Osteoblast (primary cell): ENCODE measurements around the gene HGS. TPM values are rescaled to one million over a fixed set of nuclear protein-coding genes. Genes with fewer than 3 reads are reported as not detected.
A peak's percentile ranks its signal among the peaks of the same experiment; 100 is the strongest.

Experiments used
- DNase-seq: peaks from one replicate; pipeline ENCODE4 v3.0.0; 2011; ENCODE audit warnings: low spot score, mixed read lengths; ENCODE audit not compliant: insufficient read length; ENCODE audit errors: missing footprints
- H2AFZ ChIP-seq: 2 replicates; pipeline ENCODE4 v1.6.0; 2011; ENCODE audit warnings: mild to moderate bottlenecking, low read length
- H3K27ac ChIP-seq: 2 replicates; pipeline ENCODE4 v1.5.1; 2011; ENCODE audit warnings: mild to moderate bottlenecking, low read depth, low read length, moderate library complexity
- H3K27me3 ChIP-seq: 2 replicates; pipeline ENCODE4 v1.6.0; 2012; ENCODE audit warnings: mild to moderate bottlenecking, control low read depth, inconsistent platforms, low read length, moderate library complexity; ENCODE audit not compliant: insufficient read depth
- H3K36me3 ChIP-seq: 2 replicates; pipeline ENCODE4 v1.5.1; 2011; ENCODE audit warnings: mild to moderate bottlenecking, low read length, control low read depth, moderate library complexity; ENCODE audit not compliant: insufficient read depth
- H3K4me1 ChIP-seq: 2 replicates; pipeline ENCODE4 v1.5.1; 2011; ENCODE audit warnings: mild to moderate bottlenecking, low read length, control low read depth, moderate library complexity; ENCODE audit not compliant: insufficient read depth
- H3K4me2 ChIP-seq: 2 replicates; pipeline ENCODE4 v1.6.0; 2011; ENCODE audit warnings: mild to moderate bottlenecking, low read length; ENCODE audit not compliant: insufficient read depth
- H3K4me3 ChIP-seq: fragments of 200-600 bp; sonication (generic); 3 replicates; pipeline ENCODE4 v1.5.1; 2012; ENCODE audit warnings: mild to moderate bottlenecking, low read length, inconsistent platforms; ENCODE audit not compliant: insufficient read depth
- H3K79me2 ChIP-seq: 2 replicates; pipeline ENCODE4 v1.6.0; 2012; ENCODE audit warnings: mild to moderate bottlenecking, low read length, control low read depth, inconsistent platforms; ENCODE audit not compliant: insufficient read depth
- H3K9me3 ChIP-seq: 2 replicates; pipeline ENCODE4 v1.5.1; 2011; ENCODE audit warnings: low read depth, low read length, control low read depth
- H4K20me1 ChIP-seq: 2 replicates; pipeline ENCODE4 v1.6.0; 2012; ENCODE audit warnings: mild to moderate bottlenecking, low read length, control low read depth; ENCODE audit not compliant: insufficient read depth
- CTCF ChIP-seq: IDR thresholded peaks from 2 replicates; pipeline ENCODE4 v1.5.1; 2011; ENCODE audit warnings: mild to moderate bottlenecking, low read depth, low read length, moderate library complexity; ENCODE audit errors: extremely low read depth
- total RNA-seq: library from RNA; depleted of rRNA; stranded (reverse); fragments of >200 nt; gene quantifications from 2 replicates; pipeline ENCODE4 v1.2.3, GENCODE V29; 2012

Gene HGS
- total RNA-seq, 1 donor, result 110 TPM

GRCh38 chr17:81652906-81653771 is 30.7 kb upstream of the HGS start:
- H3K4me2 ChIP-seq, result no peak overlapping the region
- peaks cover 4% of the 10 kb centered on the region for H3K9me3 ChIP-seq
- no peaks in the 10 kb centered on the region for H3K79me2 ChIP-seq
- H3K4me1 ChIP-seq, result no peaks in the 10 kb centered on the region
- peak; percentile 81 for DNase-seq
- H4K20me1 ChIP-seq, result no peaks in the 10 kb centered on the region
- no peaks in the 10 kb centered on the region for H3K36me3 ChIP-seq
- no peak for TF ChIP-seq CTCF
- H2AFZ ChIP-seq, result peak overlapping the region; percentile 47
- no peak overlapping the region for H3K4me3 ChIP-seq
- no peak overlapping the region for H3K27ac ChIP-seq
- H3K27me3 ChIP-seq, result peaks cover 12% of the 10 kb centered on the region

- peak; percentile 66 for DNase-seq
- TF ChIP-seq CTCF, result no peak
- Histone ChIP-seq H3K36me3 (no peaks in the 10 kb centered on the region), H3K4me1 (no peaks in the 10 kb centered on the region), H2AFZ (no peak overlapping the region), H3K9me3 (no peaks in the 10 kb centered on the region), H3K4me3 (no peak overlapping the region), H3K4me2 (no peak overlapping the region), H4K20me1 (no peaks in the 10 kb centered on the region), H3K27me3 (no peaks in the 10 kb centered on the region), H3K27ac (no peak overlapping the region), H3K79me2 (no peaks in the 10 kb centered on the region)
These were observed 28.3 kb upstream of the HGS start for GRCh38 chr17:81655378-81656117.

GRCh38 chr17:81656118-81656743 is 27.6 kb upstream of the HGS start, which contains the start of gene PDE6G:
Gene PDE6G (minus strand): TSS chr17:81656542. CDS start chr17:81653305, 3,237 bp downstream.
- Histone ChIP-seq H3K27me3 (no peaks in the 10 kb centered on the region), H2AFZ (no peak within 1 kb of the TSS), H3K79me2 (no peaks in the 10 kb centered on the region), H3K36me3 (no peaks in the 10 kb centered on the region), H3K9me3 (no peaks in the 10 kb centered on the region), H3K4me3 (no peak within 1 kb of the TSS), H3K27ac (no peak within 1 kb of the TSS), H3K4me2 (no peak within 1 kb of the TSS), H4K20me1 (no peaks in the 10 kb centered on the region), H3K4me1 (no peaks in the 10 kb centered on the region)
- no peak for TF ChIP-seq CTCF
- DNase-seq, result peak; percentile 46
